HepG2 (cell line): ENCODE results near the gene FAM168A. TPM values are rescaled to one million over a fixed set of nuclear protein-coding genes. Genes with fewer than 3 reads are reported as not detected.

Experiments
- ATAC-seq: fragments of 200-7000 bp; cut with Tn5 transposase; 3 replicates; pipeline ENCODE4 v1.9.1; 2020; ENCODE audit warnings: mild to moderate bottlenecking, moderate library complexity
- BruUV-seq: library from RNA; stranded (reverse); fragments of 400-500 nt; replicated peaks from 2 replicates; lab custom pipeline; 2021; lab: Mats Ljungman, UMichigan
- CTCF ChIA-PET: fragments of 300-600 bp; formaldehyde crosslinking; extraction: SDS; loops from one replicate; lab custom pipeline; 2021; ENCODE audit warnings: low total read pairs, inconsistent platforms, low intra/inter-chr PET ratio; lab: Yijun Ruan, JAX
- POLR2A ChIA-PET: fragments of 350-600 bp; sonication (Branson Sonifier 250); formaldehyde crosslinking; loops from one replicate; lab custom pipeline; 2020; ENCODE audit warnings: antibody characterized with exemption, inconsistent platforms; lab: Yijun Ruan, JAX
- DNase-seq: peaks from one replicate; pipeline ENCODE4 v3.0.0-alpha.2; 2015; ENCODE audit warnings: low spot score
- FAIRE-seq: peaks from 3 replicates; lab custom pipeline; 2011; peaks lifted over from hg19 to GRCh38; lab: Jason Lieb, UNC
- H2AFZ ChIP-seq: one replicate; pipeline ENCODE4 v1.6.1; 2011; ENCODE audit warnings: low read length, inconsistent platforms
- H3K27ac ChIP-seq: fragments of 300-600 bp; 3 replicates; pipeline ENCODE4 v1.8.0; 2011; ENCODE audit warnings: mixed run types, mild to moderate bottlenecking, mixed read lengths, low read length, inconsistent platforms; ENCODE audit not compliant: insufficient read depth; ENCODE audit errors: extremely low read length
- H3K27me3 ChIP-seq, 2 experiments: fragments of 200-600 bp in 1 of 2; 2 replicates in 1 of 2; 3 replicates in 1 of 2; pipeline versions ENCODE4 v1.6.0 to v1.8.0; 2011; ENCODE audit warnings: low read length in 2 of 2, mild to moderate bottlenecking in 2 of 2, moderate library complexity in 2 of 2, inconsistent platforms in 1 of 2; ENCODE audit not compliant: insufficient read depth in 2 of 2, control insufficient read depth in 1 of 2
- H3K36me3 ChIP-seq, 2 experiments: fragments of 200-600 bp in 1 of 2; replicated peaks in 1 of 2; 2 replicates in 1 of 2; 3 replicates in 1 of 2; pipeline versions ENCODE4 v1.5.1 to v1.8.0; 2011; ENCODE audit warnings: low read length in 2 of 2, inconsistent platforms in 1 of 2; ENCODE audit not compliant: insufficient read depth in 2 of 2, control insufficient read depth in 1 of 2
- H3K4me1 ChIP-seq: 2 replicates; pipeline ENCODE4 v1.5.1; 2012; ENCODE audit warnings: low read length, inconsistent platforms; ENCODE audit not compliant: insufficient read depth
- H3K4me2 ChIP-seq: 2 replicates; pipeline ENCODE4 v1.6.0; 2011; ENCODE audit warnings: low read depth, low read length, inconsistent platforms
- H3K4me3 ChIP-seq, 3 experiments: fragments of 200-600 bp in 1 of 3; sonication (generic), shearing (Covaris generic) in 1 of 3; replicated peaks in 1 of 3; 2 replicates each; pipeline ENCODE4 v1.5.1; 2011 to 2016; ENCODE audit warnings: low read length in 3 of 3, inconsistent platforms in 2 of 3, low read depth in 2 of 3, mild to moderate bottlenecking in 2 of 3, control low read depth in 1 of 3, mixed read lengths in 1 of 3; ENCODE audit not compliant: insufficient read depth in 1 of 3
- H3K79me2 ChIP-seq: one replicate; pipeline ENCODE4 v1.6.1; 2011; ENCODE audit warnings: low read length, inconsistent platforms; ENCODE audit not compliant: insufficient read depth
- H3K9ac ChIP-seq: 2 replicates; pipeline ENCODE4 v1.6.0; 2011; ENCODE audit warnings: mild to moderate bottlenecking, low read depth, low read length, inconsistent platforms; ENCODE audit not compliant: insufficient read depth
- H3K9me3 ChIP-seq: 2 replicates; pipeline ENCODE4 v1.5.1; 2012; ENCODE audit warnings: mild to moderate bottlenecking, low read length
- H4K20me1 ChIP-seq: 2 replicates; pipeline ENCODE4 v1.6.0; 2011; ENCODE audit warnings: inconsistent platforms, mild to moderate bottlenecking, low read length, moderate library complexity; ENCODE audit not compliant: insufficient read depth
- ARID5B ChIP-seq: IDR thresholded peaks from 2 replicates; pipeline ENCODE4 v1.4.0; 2020; ENCODE audit warnings: mild to moderate bottlenecking, missing genetic modification reagents
- ETV5 ChIP-seq: IDR thresholded peaks from 2 replicates; pipeline ENCODE4 v1.6.1; 2018; ENCODE audit warnings: missing biosample characterization, missing genetic modification reagents, inconsistent platforms, borderline replicate concordance
- JUNB ChIP-seq: sonication (generic); formaldehyde crosslinking; IDR thresholded peaks from 2 replicates; pipeline ENCODE4 v1.8.0; 2022; ENCODE audit warnings: missing genetic modification reagents, mild to moderate bottlenecking, borderline replicate concordance
- KLF11 ChIP-seq: IDR thresholded peaks from 2 replicates; pipeline ENCODE4 v1.6.1; 2016; ENCODE audit warnings: missing compliant biosample characterization
- PCBP2 ChIP-seq: fragments of 200-400 bp; formaldehyde crosslinking; optimal IDR thresholded peaks from 2 replicates; pipeline ENCODE3; 2018; ENCODE audit warnings: low read length, low read depth; ENCODE audit not compliant: poor library complexity, severe bottlenecking
- SNAPC2 ChIP-seq: sonication (generic); formaldehyde crosslinking; IDR thresholded peaks from 2 replicates; pipeline ENCODE4 v1.8.1; 2022; ENCODE audit warnings: mild to moderate bottlenecking, missing genetic modification reagents
- TOPORS ChIP-seq: sonication (generic); formaldehyde crosslinking; IDR thresholded peaks from 2 replicates; pipeline ENCODE4 v1.8.0; 2023; ENCODE audit warnings: mild to moderate bottlenecking, missing genetic modification reagents
- ZNF18 ChIP-seq: sonication (generic); formaldehyde crosslinking; IDR thresholded peaks from 2 replicates; pipeline ENCODE4 v1.8.0; 2022; ENCODE audit warnings: mild to moderate bottlenecking, missing genetic modification reagents; ENCODE audit not compliant: insufficient replicate concordance
- ZNF224 ChIP-seq: sonication (generic); formaldehyde crosslinking; IDR thresholded peaks from 2 replicates; pipeline ENCODE4 v1.5.0; 2020; ENCODE audit warnings: mild to moderate bottlenecking, missing genetic modification reagents
- ZNF253 ChIP-seq: sonication (generic); formaldehyde crosslinking; IDR thresholded peaks from 2 replicates; pipeline ENCODE4 v1.8.0; 2022; ENCODE audit warnings: mild to moderate bottlenecking, missing genetic modification reagents, borderline replicate concordance
- ZNF362 ChIP-seq: sonication (generic); formaldehyde crosslinking; IDR thresholded peaks from 2 replicates; pipeline ENCODE4 v1.4.0; 2020; ENCODE audit warnings: missing genetic modification reagents, mild to moderate bottlenecking, borderline replicate concordance
- ZNF552 ChIP-seq: sonication (generic); formaldehyde crosslinking; IDR thresholded peaks from 2 replicates; pipeline ENCODE4 v1.9.0; 2022; ENCODE audit warnings: missing genetic modification reagents, mild to moderate bottlenecking, borderline replicate concordance
- ZNF556 ChIP-seq: sonication (generic); formaldehyde crosslinking; IDR thresholded peaks from 2 replicates; pipeline ENCODE4 v1.4.0; 2020; ENCODE audit warnings: mild to moderate bottlenecking, missing genetic modification reagents, borderline replicate concordance
- ZNF652 ChIP-seq: IDR thresholded peaks from 2 replicates; pipeline ENCODE4 v1.6.1; 2016; ENCODE audit warnings: low read depth, borderline replicate concordance
- ZNF784 ChIP-seq: sonication (generic); formaldehyde crosslinking; IDR thresholded peaks from 2 replicates; pipeline ENCODE4 v1.5.1; 2020; ENCODE audit warnings: missing genetic modification reagents, mild to moderate bottlenecking, borderline replicate concordance
- WGBS: methylation state at CpG from one replicate; pipeline ENCODE4 v1.1.6; 2017; ENCODE audit warnings: low lambda C conversion rate; 5-methylcytosine and 5-hydroxymethylcytosine counted together
- in situ Hi-C: cut with HindIII; loops from 2 replicates; pipeline ENCODE4 v1.10.0; 2017; ENCODE audit warnings: low pct_unique_long_range_greater_than_20kb; ENCODE audit not compliant: extremely low pct_ligation_motif_present
- intact Hi-C: fragments of 100-400 bp; cut with micrococcal nuclease; formaldehyde crosslinking; loops from one replicate; pipeline ENCODE4 v1.10.0; 2022; ENCODE audit not compliant: unreplicated experiment
- polyA plus RNA-seq, 8 experiments: library from polyadenylated mRNA; depleted of rRNA in 3 of 8; stranded (reverse) in 7 of 8; unstranded in 1 of 8; fragments of >200 nt; fragmentation: Illumina TruSeq in 4 of 8; extraction: Trizol in 4 of 8; gene quantifications; 2 replicates each; pipeline versions ENCODE4 v1.2.1 to v1.2.3, GENCODE V29; 2011 to 2016; ENCODE audit warnings: low read depth in 4 of 8, missing spikeins in 1 of 8, mixed read lengths in 1 of 8; ENCODE audit not compliant: insufficient read depth in 1 of 8
- total RNA-seq, 5 experiments: library from RNA; depleted of rRNA; stranded (reverse); fragments of >200 nt; fragmentation: Illumina TruSeq; extraction: Trizol; gene quantifications; 2 replicates each; pipeline ENCODE4 v1.2.3, GENCODE V29; 2016; ENCODE audit warnings: low read depth in 1 of 5

Gene FAM168A
- total and polyA plus RNA-seq, 2 of the 13 experiments (the other 11 are each of a cell fraction or from before 2014, with no cell fraction given): 13.9 to 15.8 TPM

- peak; percentile 4 for TF ChIP-seq ZNF18 (CRISPR knock-in tag)
- no peak for TF ChIP-seq KLF11 (CRISPR knock-in tag)
These were observed 222.1 kb downstream of the FAM168A start (continued) for GRCh38 chr11:73375830-73376159.

GRCh38 chr11:73374151-73374550, 223.8 kb downstream of the FAM168A start:
- Histone ChIP-seq H3K4me2 (no peak overlapping the region), H3K4me1 (peaks cover 43% of the 10 kb centered on the region), H3K79me2 (peaks cover 17% of the 10 kb centered on the region), H3K27me3 (peaks cover 0 to 7% of the 10 kb centered on the region in 2 experiments; a peak in 1 of 5 replicates), H3K4me3 (no peak overlapping the region), H4K20me1 (no peaks in the 10 kb centered on the region), H3K36me3 (no peaks in the 10 kb centered on the region), H3K27ac (no peak overlapping the region), H2AFZ (no peak overlapping the region), H3K9ac (no peak overlapping the region), H3K9me3 (no peaks in the 10 kb centered on the region)
- ChIA-PET POLR2A (no interaction called here), CTCF (no interaction called here)
- BruUV-seq: no TSS peak
- intact Hi-C loops (no loop called here), in situ Hi-C loops (no loop called here)
- DNase-seq: no peak
- 7% methylated on average over 2 of the region's 4 CpGs for WGBS
- no peak for ATAC-seq
- no peak for FAIRE-seq
- TF ChIP-seq PCBP2: no peak
- TF ChIP-seq ZNF784 (CRISPR knock-in tag): no peak
- TF ChIP-seq ZNF552 (CRISPR knock-in tag): no peak
- TF ChIP-seq ETV5 (CRISPR knock-in tag): no peak
- TF ChIP-seq SNAPC2 (CRISPR knock-in tag): no peak
- no peak for TF ChIP-seq ZNF224 (CRISPR knock-in tag)
- TF ChIP-seq ARID5B (CRISPR knock-in tag): no peak
- TF ChIP-seq ZNF556 (CRISPR knock-in tag): no peak
- no peak for TF ChIP-seq TOPORS (CRISPR knock-in tag)
- TF ChIP-seq ZNF652 (CRISPR knock-in tag): no peak
- no peak for TF ChIP-seq ZNF362 (CRISPR knock-in tag)
- TF ChIP-seq ZNF253 (CRISPR knock-in tag): no peak
- no peak for TF ChIP-seq JUNB (CRISPR knock-in tag)
